WTC11 (cell line): ENCODE results near the gene ZDHHC18. TPM values are rescaled to one million over a fixed set of nuclear protein-coding genes. Genes with fewer than 3 reads are reported as not detected.

Experiments used
- ATAC-seq: fragments of 200-7000 bp; cut with Tn5 transposase; 2 replicates; pipeline ENCODE4 v1.10.0; 2021; ENCODE audit warnings: mild to moderate bottlenecking, moderate library complexity
- CTCF ChIA-PET: fragments of 300-600 bp; sonication (Branson Sonifier 250); formaldehyde crosslinking; loops from one replicate; lab custom pipeline; 2021; ENCODE audit warnings: antibody characterized with exemption; lab: Charles Lee
- POLR2A ChIA-PET: fragments of 350-600 bp; sonication (Branson Sonifier 250); formaldehyde crosslinking; loops from one replicate; lab custom pipeline; 2021; ENCODE audit warnings: antibody characterized with exemption; lab: Charles Lee
- DNase-seq: peaks from one replicate; pipeline ENCODE4 v3.0.0; 2021; ENCODE audit warnings: low spot score
- H3K27ac Mint-ChIP-seq: 2 replicates; pipeline ENCODE4 v1.8.0; 2021; ENCODE audit warnings: mixed read lengths
- H3K27me3 Mint-ChIP-seq: 2 replicates; pipeline ENCODE4 v1.8.0; 2021; ENCODE audit warnings: low read depth, mild to moderate bottlenecking, moderate library complexity, mixed read lengths
- H3K36me3 Mint-ChIP-seq: 2 replicates; pipeline ENCODE4 v1.8.0; 2021; ENCODE audit warnings: mixed read lengths
- H3K4me1 Mint-ChIP-seq: 2 replicates; pipeline ENCODE4 v1.8.0; 2022; ENCODE audit warnings: mixed read lengths
- H3K4me3 Mint-ChIP-seq: 2 replicates; pipeline ENCODE4 v1.8.0; 2021; ENCODE audit warnings: mild to moderate bottlenecking, moderate library complexity, mixed read lengths
- H3K9me3 Mint-ChIP-seq: 2 replicates; pipeline ENCODE4 v1.8.0; 2021; ENCODE audit warnings: mixed read lengths
- CREB1 ChIP-seq: sonication (generic); formaldehyde crosslinking; IDR thresholded peaks from 2 replicates; pipeline ENCODE4 v1.8.0; 2023; ENCODE audit warnings: mild to moderate bottlenecking, missing genetic modification reagents
- ETV6 ChIP-seq: sonication (generic); formaldehyde crosslinking; IDR thresholded peaks from 2 replicates; pipeline ENCODE4 v1.8.1; 2022; ENCODE audit warnings: mild to moderate bottlenecking, missing genetic modification reagents
- FOXJ3 ChIP-seq: sonication (generic); formaldehyde crosslinking; IDR thresholded peaks from 2 replicates; pipeline ENCODE4 v1.9.0; 2021; ENCODE audit warnings: missing genetic modification reagents, mild to moderate bottlenecking, borderline replicate concordance
- FOXP1 ChIP-seq: sonication (generic); formaldehyde crosslinking; IDR thresholded peaks from 2 replicates; pipeline ENCODE4 v1.8.0; 2022; ENCODE audit warnings: missing genetic modification reagents, mild to moderate bottlenecking, moderate library complexity, borderline replicate concordance
- IRF2 ChIP-seq: sonication (generic); formaldehyde crosslinking; IDR thresholded peaks from 2 replicates; pipeline ENCODE4 v1.8.0; 2022; ENCODE audit warnings: low read depth, missing genetic modification reagents, borderline replicate concordance
- MYBL2 ChIP-seq: sonication (generic); formaldehyde crosslinking; IDR thresholded peaks from 2 replicates; pipeline ENCODE4 v1.8.1; 2023; ENCODE audit warnings: mild to moderate bottlenecking, moderate library complexity, missing genetic modification reagents
- NFYB ChIP-seq: sonication (generic); formaldehyde crosslinking; conservative IDR thresholded peaks from 2 replicates; pipeline ENCODE4 v1.8.0; 2022; ENCODE audit warnings: low read depth, missing genetic modification reagents
- PRRX2 ChIP-seq: fragments of 250-450 bp; sonication (Bioruptor Pico); IDR thresholded peaks from 2 replicates; pipeline ENCODE4 v1.8.0; 2021; ENCODE audit warnings: mild to moderate bottlenecking
- SMAD3 ChIP-seq: sonication (generic); formaldehyde crosslinking; IDR thresholded peaks from 2 replicates; pipeline ENCODE4 v1.8.0; 2022; ENCODE audit warnings: missing genetic modification reagents, mild to moderate bottlenecking, borderline replicate concordance
- SMAD4 ChIP-seq: sonication (generic); formaldehyde crosslinking; IDR thresholded peaks from 2 replicates; pipeline ENCODE4 v1.8.0; 2022; ENCODE audit warnings: mild to moderate bottlenecking, missing genetic modification reagents
- ZNF121 ChIP-seq: sonication (generic); formaldehyde crosslinking; IDR thresholded peaks from 2 replicates; pipeline ENCODE4 v1.8.0; 2023; ENCODE audit warnings: missing genetic modification reagents
- ZNF219 ChIP-seq: sonication (generic); formaldehyde crosslinking; IDR thresholded peaks from 2 replicates; pipeline ENCODE4 v1.8.0; 2023; ENCODE audit warnings: missing genetic modification reagents, mild to moderate bottlenecking, borderline replicate concordance
- ZNF263 ChIP-seq: sonication (generic); formaldehyde crosslinking; IDR thresholded peaks from 2 replicates; pipeline ENCODE4 v1.8.1; 2022; ENCODE audit warnings: low read depth, mild to moderate bottlenecking, moderate library complexity, missing genetic modification reagents
- ZNF396 ChIP-seq: fragments of 250-450 bp; sonication (Bioruptor Pico); IDR thresholded peaks from 2 replicates; pipeline ENCODE4 v1.8.0; 2021; ENCODE audit warnings: mild to moderate bottlenecking, moderate library complexity, borderline replicate concordance
- ZNF416 ChIP-seq: fragments of 250-450 bp; sonication (Bioruptor Pico); IDR thresholded peaks from 2 replicates; pipeline ENCODE4 v1.9.0; 2021; ENCODE audit warnings: mild to moderate bottlenecking, inconsistent platforms
- total RNA-seq: library from RNA; stranded (reverse); gene quantifications from 3 replicates; pipeline ENCODE4 v1.2.3, GENCODE V29; 2021
- TF ChIP-seq, protein P1 (sequence below): fragments of 250-450 bp; sonication (Bioruptor Pico); IDR thresholded peaks from 2 replicates; pipeline ENCODE4 v1.9.0; 2021; ENCODE audit warnings: mild to moderate bottlenecking, borderline replicate concordance
- TF ChIP-seq, protein P2 (sequence below): sonication (generic); formaldehyde crosslinking; IDR thresholded peaks from 2 replicates; pipeline ENCODE4 v1.8.0; 2022; ENCODE audit warnings: mild to moderate bottlenecking, missing genetic modification reagents
- TF ChIP-seq, protein P3 (sequence below): sonication (generic); formaldehyde crosslinking; IDR thresholded peaks from 2 replicates; pipeline ENCODE4 v1.8.0; 2022; ENCODE audit warnings: mild to moderate bottlenecking, missing genetic modification reagents
- TF ChIP-seq, protein P4 (sequence below): sonication (generic); formaldehyde crosslinking; conservative IDR thresholded peaks from 2 replicates; pipeline ENCODE4 v1.8.1; 2023; ENCODE audit warnings: mild to moderate bottlenecking, low read depth, missing genetic modification reagents, moderate library complexity
- TF ChIP-seq, protein P5 (sequence below): fragments of 250-450 bp; sonication (Bioruptor Pico); conservative IDR thresholded peaks from 2 replicates; pipeline ENCODE4 v1.9.0; 2021; ENCODE audit warnings: mild to moderate bottlenecking
- TF ChIP-seq, protein P6 (sequence below): fragments of 250-450 bp; sonication (Bioruptor Pico); IDR thresholded peaks from 2 replicates; pipeline ENCODE4 v1.9.0; 2021; ENCODE audit warnings: moderate library complexity, mild to moderate bottlenecking, inconsistent platforms, borderline replicate concordance
- TF ChIP-seq, protein P7 (sequence below): sonication (generic); formaldehyde crosslinking; IDR thresholded peaks from 2 replicates; pipeline ENCODE4 v1.8.1; 2022; ENCODE audit warnings: mild to moderate bottlenecking, moderate library complexity, missing genetic modification reagents
- TF ChIP-seq, protein P8 (sequence below): fragments of 250-450 bp; sonication (Bioruptor Pico); IDR thresholded peaks from 2 replicates; pipeline ENCODE4 v1.8.0; 2021; ENCODE audit warnings: mild to moderate bottlenecking

The ZDHHC18 gene
- total RNA-seq, 1 experiment from 2014 or later = 26.5 TPM

DNA sequence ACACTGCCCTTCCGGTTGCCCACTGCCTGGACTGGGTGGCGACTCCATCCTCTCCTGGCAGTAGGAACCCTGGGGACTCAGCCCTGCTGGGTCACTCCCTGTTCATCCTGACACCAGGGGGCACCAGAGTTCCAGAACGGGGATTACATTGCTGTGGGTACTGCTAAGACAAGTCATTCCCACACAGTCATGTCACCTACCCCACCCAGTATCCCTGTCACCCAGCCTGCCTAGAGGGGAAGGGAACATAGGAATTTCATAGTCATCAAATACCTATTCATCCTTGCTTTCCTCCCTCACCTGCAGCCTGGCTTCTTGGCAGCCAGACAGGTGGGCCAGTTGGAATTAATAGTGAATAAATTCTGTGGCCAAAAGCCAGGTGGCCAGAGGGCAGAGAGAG is 26.7 kb downstream of the ZDHHC18 start:
- CTCF ChIA-PET = no interaction called here
- DNase-seq (peak; percentile 91), ATAC-seq (peak; percentile 84)
- no peak overlapping the region for H3K4me3 Mint-ChIP-seq
- TF ChIP-seq, protein P1, sequence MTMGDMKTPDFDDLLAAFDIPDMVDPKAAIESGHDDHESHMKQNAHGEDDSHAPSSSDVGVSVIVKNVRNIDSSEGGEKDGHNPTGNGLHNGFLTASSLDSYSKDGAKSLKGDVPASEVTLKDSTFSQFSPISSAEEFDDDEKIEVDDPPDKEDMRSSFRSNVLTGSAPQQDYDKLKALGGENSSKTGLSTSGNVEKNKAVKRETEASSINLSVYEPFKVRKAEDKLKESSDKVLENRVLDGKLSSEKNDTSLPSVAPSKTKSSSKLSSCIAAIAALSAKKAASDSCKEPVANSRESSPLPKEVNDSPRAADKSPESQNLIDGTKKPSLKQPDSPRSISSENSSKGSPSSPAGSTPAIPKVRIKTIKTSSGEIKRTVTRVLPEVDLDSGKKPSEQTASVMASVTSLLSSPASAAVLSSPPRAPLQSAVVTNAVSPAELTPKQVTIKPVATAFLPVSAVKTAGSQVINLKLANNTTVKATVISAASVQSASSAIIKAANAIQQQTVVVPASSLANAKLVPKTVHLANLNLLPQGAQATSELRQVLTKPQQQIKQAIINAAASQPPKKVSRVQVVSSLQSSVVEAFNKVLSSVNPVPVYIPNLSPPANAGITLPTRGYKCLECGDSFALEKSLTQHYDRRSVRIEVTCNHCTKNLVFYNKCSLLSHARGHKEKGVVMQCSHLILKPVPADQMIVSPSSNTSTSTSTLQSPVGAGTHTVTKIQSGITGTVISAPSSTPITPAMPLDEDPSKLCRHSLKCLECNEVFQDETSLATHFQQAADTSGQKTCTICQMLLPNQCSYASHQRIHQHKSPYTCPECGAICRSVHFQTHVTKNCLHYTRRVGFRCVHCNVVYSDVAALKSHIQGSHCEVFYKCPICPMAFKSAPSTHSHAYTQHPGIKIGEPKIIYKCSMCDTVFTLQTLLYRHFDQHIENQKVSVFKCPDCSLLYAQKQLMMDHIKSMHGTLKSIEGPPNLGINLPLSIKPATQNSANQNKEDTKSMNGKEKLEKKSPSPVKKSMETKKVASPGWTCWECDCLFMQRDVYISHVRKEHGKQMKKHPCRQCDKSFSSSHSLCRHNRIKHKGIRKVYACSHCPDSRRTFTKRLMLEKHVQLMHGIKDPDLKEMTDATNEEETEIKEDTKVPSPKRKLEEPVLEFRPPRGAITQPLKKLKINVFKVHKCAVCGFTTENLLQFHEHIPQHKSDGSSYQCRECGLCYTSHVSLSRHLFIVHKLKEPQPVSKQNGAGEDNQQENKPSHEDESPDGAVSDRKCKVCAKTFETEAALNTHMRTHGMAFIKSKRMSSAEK (CRISPR knock-in tag) = no peak
- TF ChIP-seq, protein P2, sequence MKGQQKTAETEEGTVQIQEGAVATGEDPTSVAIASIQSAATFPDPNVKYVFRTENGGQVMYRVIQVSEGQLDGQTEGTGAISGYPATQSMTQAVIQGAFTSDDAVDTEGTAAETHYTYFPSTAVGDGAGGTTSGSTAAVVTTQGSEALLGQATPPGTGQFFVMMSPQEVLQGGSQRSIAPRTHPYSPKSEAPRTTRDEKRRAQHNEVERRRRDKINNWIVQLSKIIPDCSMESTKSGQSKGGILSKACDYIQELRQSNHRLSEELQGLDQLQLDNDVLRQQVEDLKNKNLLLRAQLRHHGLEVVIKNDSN (CRISPR knock-in tag) = no peak
- TF ChIP-seq, protein P3, sequence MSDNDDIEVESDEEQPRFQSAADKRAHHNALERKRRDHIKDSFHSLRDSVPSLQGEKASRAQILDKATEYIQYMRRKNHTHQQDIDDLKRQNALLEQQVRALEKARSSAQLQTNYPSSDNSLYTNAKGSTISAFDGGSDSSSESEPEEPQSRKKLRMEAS (CRISPR knock-in tag) = no peak
- no peak for TF ChIP-seq ZNF121 (CRISPR knock-in tag)
- TF ChIP-seq IRF2 (CRISPR knock-in tag) = no peak
- no peak for TF ChIP-seq FOXP1 (CRISPR knock-in tag)
- no peak for TF ChIP-seq CREB1 (CRISPR knock-in tag)
- TF ChIP-seq, protein P4, sequence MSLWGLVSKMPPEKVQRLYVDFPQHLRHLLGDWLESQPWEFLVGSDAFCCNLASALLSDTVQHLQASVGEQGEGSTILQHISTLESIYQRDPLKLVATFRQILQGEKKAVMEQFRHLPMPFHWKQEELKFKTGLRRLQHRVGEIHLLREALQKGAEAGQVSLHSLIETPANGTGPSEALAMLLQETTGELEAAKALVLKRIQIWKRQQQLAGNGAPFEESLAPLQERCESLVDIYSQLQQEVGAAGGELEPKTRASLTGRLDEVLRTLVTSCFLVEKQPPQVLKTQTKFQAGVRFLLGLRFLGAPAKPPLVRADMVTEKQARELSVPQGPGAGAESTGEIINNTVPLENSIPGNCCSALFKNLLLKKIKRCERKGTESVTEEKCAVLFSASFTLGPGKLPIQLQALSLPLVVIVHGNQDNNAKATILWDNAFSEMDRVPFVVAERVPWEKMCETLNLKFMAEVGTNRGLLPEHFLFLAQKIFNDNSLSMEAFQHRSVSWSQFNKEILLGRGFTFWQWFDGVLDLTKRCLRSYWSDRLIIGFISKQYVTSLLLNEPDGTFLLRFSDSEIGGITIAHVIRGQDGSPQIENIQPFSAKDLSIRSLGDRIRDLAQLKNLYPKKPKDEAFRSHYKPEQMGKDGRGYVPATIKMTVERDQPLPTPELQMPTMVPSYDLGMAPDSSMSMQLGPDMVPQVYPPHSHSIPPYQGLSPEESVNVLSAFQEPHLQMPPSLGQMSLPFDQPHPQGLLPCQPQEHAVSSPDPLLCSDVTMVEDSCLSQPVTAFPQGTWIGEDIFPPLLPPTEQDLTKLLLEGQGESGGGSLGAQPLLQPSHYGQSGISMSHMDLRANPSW (CRISPR knock-in tag) = no peak
- TF ChIP-seq, protein P5, sequence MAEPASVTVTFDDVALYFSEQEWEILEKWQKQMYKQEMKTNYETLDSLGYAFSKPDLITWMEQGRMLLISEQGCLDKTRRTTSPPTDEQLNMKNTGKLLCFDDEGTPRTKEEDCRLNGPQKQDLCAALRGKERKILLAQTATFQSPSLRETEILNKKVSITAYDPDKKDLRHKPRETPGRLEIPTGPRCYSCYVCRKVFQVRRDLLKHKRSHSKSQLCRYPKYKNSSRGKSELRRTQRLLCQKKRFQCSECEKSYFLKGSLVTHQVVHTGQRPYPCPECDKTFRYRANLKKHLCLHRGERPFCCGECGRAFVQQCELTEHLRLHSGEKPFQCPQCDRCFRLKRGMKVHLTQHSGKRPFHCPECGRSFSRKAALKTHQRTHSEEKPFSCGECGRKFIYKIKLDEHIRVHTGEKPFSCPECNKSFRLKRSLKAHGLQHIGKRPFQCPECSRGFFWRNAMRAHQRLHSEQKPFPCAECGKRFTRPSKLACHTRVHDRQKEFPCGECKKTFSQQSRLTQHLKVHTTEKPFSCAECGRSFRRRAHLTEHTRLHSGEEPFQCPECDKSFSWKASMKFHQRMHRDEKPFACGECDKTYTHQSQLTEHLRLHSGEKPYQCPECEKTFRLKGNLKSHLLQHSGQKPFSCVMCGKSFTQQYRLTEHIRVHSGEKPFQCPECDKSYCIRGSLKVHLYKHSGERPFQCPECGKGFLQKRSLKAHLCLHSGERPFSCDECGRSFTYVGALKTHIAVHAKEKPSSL (CRISPR knock-in tag) = no peak
- TF ChIP-seq PRRX2 (CRISPR knock-in tag) = no peak
- TF ChIP-seq ZNF263 (CRISPR knock-in tag) = no peak
- no peak for TF ChIP-seq ZNF396
- no peak for TF ChIP-seq ETV6 (CRISPR knock-in tag)
- no peak for TF ChIP-seq ZNF416 (CRISPR knock-in tag)
- TF ChIP-seq, all 79 proteins: peak for 0
- peaks cover 10% of the 10 kb centered on the region for H3K4me1 Mint-ChIP-seq
- H3K9me3 Mint-ChIP-seq = no peaks in the 10 kb centered on the region
- H3K36me3 Mint-ChIP-seq = peaks cover 37% of the 10 kb centered on the region
- no peaks in the 10 kb centered on the region for H3K27me3 Mint-ChIP-seq
- no peak overlapping the region; the same call in 1 of the 2 replicates for H3K27ac Mint-ChIP-seq
- POLR2A ChIA-PET = no interaction called here

DNA sequence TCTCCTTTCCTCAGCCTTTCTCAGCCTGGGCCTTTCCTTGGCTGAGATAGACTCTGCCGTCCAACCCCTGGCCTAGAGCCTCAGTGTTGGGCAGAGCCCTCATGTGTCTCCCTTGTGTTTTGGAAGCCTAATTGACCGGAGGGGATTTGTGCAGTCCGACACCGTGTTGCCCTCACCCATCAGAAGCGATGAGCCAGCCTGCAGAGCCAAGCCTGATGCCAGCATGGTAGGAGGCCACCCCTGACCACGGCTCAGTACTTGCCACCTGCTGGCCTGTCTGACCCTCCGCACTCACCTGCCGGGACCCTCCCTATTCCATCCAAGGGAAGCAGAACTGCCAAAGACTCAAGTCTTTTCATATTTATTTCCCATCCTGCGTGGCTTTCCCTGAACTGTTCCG is 27.1 kb downstream of the ZDHHC18 start:
- peaks cover 37% of the 10 kb centered on the region for H3K36me3 Mint-ChIP-seq
- H3K27me3 Mint-ChIP-seq = no peaks in the 10 kb centered on the region
- ChIA-PET POLR2A (interaction anchor here (0.6 kb wide), 1 partner anchor 253 kb away, joined by 3 read pairs; no protein-coding TSS in a partner anchor), CTCF (no interaction called here)
- no peaks in the 10 kb centered on the region for H3K9me3 Mint-ChIP-seq
- H3K4me1 Mint-ChIP-seq = peaks cover 10% of the 10 kb centered on the region
- DNase-seq (no peak), ATAC-seq (no peak)
- H3K27ac Mint-ChIP-seq = no peak overlapping the region
- H3K4me3 Mint-ChIP-seq = no peak overlapping the region
- TF ChIP-seq, protein P6, sequence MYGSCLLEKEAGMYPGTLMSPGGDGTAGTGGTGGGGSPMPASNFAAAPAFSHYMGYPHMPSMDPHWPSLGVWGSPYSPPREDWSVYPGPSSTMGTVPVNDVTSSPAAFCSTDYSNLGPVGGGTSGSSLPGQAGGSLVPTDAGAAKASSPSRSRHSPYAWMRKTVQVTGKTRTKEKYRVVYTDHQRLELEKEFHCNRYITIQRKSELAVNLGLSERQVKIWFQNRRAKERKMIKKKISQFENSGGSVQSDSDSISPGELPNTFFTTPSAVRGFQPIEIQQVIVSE = no peak
- no peak for TF ChIP-seq FOXJ3 (CRISPR knock-in tag)
- TF ChIP-seq MYBL2 (CRISPR knock-in tag) = no peak
- TF ChIP-seq, protein P7, sequence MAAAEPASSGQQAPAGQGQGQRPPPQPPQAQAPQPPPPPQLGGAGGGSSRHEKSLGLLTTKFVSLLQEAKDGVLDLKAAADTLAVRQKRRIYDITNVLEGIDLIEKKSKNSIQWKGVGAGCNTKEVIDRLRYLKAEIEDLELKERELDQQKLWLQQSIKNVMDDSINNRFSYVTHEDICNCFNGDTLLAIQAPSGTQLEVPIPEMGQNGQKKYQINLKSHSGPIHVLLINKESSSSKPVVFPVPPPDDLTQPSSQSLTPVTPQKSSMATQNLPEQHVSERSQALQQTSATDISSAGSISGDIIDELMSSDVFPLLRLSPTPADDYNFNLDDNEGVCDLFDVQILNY (CRISPR knock-in tag) = no peak
- TF ChIP-seq NFYB = no peak
- TF ChIP-seq SMAD4 (CRISPR knock-in tag) = no peak
- no peak for TF ChIP-seq ZNF219 (CRISPR knock-in tag)
- TF ChIP-seq ZNF121 (CRISPR knock-in tag) = no peak
- TF ChIP-seq, protein P8, sequence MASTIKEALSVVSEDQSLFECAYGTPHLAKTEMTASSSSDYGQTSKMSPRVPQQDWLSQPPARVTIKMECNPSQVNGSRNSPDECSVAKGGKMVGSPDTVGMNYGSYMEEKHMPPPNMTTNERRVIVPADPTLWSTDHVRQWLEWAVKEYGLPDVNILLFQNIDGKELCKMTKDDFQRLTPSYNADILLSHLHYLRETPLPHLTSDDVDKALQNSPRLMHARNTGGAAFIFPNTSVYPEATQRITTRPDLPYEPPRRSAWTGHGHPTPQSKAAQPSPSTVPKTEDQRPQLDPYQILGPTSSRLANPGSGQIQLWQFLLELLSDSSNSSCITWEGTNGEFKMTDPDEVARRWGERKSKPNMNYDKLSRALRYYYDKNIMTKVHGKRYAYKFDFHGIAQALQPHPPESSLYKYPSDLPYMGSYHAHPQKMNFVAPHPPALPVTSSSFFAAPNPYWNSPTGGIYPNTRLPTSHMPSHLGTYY (CRISPR knock-in tag) = no peak
- no peak for TF ChIP-seq SMAD3 (CRISPR knock-in tag)
